ENCODE data around the gene PODNL1.

Gene PODNL1

GRCh38 chr19:13942023-13942684, 3.9 kb upstream of the PODNL1 start:
- no peak overlapping the region for H3K27ac ChIP-seq
- TF ChIP-seq CTCF (conservative IDR thresholded peaks at IDR 0.05), result no peak

- no peak for TF ChIP-seq CTCF (conservative IDR thresholded peaks at IDR 0.05)
- H3K27ac ChIP-seq, result no peak overlapping the region
Observed at GRCh38 chr19:13937479-13938300, 527 bp downstream of the PODNL1 start.

- H3K27ac ChIP-seq, result no peak overlapping the region
- TF ChIP-seq CTCF (conservative IDR thresholded peaks at IDR 0.05), result no peak
Observed at GRCh38 chr19:13935765-13936510, 2.3 kb downstream of the PODNL1 start.

GRCh38 chr19:13934785-13935109, 3.5 kb downstream of the PODNL1 start:
- H3K27ac ChIP-seq, result no peak overlapping the region
- no peak for TF ChIP-seq CTCF (conservative IDR thresholded peaks at IDR 0.05)

- no peak overlapping the region for H3K27ac ChIP-seq
- TF ChIP-seq CTCF (conservative IDR thresholded peaks at IDR 0.05), result no peak
Observed at GRCh38 chr19:13932911-13933393, 5.3 kb downstream of the PODNL1 start.

- TF ChIP-seq CTCF (conservative IDR thresholded peaks at IDR 0.05), result no peak
- H3K27ac ChIP-seq, result no peak overlapping the region
Observed at GRCh38 chr19:13932149-13932637, 6.0 kb downstream of the PODNL1 start.

Measured in VCaP (cell line).